Measurements from ENCODE around the gene EMC6. TPM values are rescaled to one million over a fixed set of nuclear protein-coding genes. Genes with fewer than 3 reads are reported as not detected.

Gene EMC6
- total RNA-seq, result 65.5 TPM
- long read RNA-seq, transcript EMC6-201 (2 exons, 653 nt), result major isoform, 22 of 40 reads
- long read RNA-seq, transcript EMC6-202 (2 exons, 762 nt), result minor isoform, 5 of 40 reads
- long read RNA-seq, partial matches to known transcripts, result 0 of 40 reads
- long read RNA-seq, other reads (novel, unspliced or antisense), result 13 of 40 reads

GRCh38 chr17:3668279-3669084 lies at the start of gene EMC6, which contains the start of gene TAX1BP3:
Gene EMC6 (plus strand): TSS chr17:3668812. CDS start chr17:3669147, 335 bp downstream.
Gene TAX1BP3 (minus strand): TSS chr17:3668578. CDS start chr17:3668526, 52 bp downstream.
- DNase-seq (ENCODE audit: missing footprints), result peak; percentile 100
- peak; percentile 94 for ATAC-seq
- intact Hi-C loops (cut with DNase I), result no loop called here

GRCh38 chr17:3621146-3621720 lies 47.4 kb upstream of the EMC6 start:
- intact Hi-C loops (cut with DNase I), result no loop called here
- DNase-seq (ENCODE audit: missing footprints), result no peak

GRCh38 chr17:3622977-3623594 lies 45.5 kb upstream of the EMC6 start:
- DNase-seq (ENCODE audit: missing footprints) (no peak), ATAC-seq (peak; percentile 31)
- intact Hi-C loops (cut with DNase I), result no loop called here

More at GRCh38 chr17:3621146-3621720, 47.4 kb upstream of the EMC6 start:
- no peak for ATAC-seq

GRCh38 chr17:3626831-3627768 lies 41.5 kb upstream of the EMC6 start:
- no peak for ATAC-seq
- no peak for DNase-seq (ENCODE audit: missing footprints)
- intact Hi-C loops (cut with DNase I), result no loop called here

- no peak for DNase-seq (ENCODE audit: missing footprints)
- intact Hi-C loops (cut with DNase I), result no loop called here
- no peak for ATAC-seq
These were observed 40.8 kb upstream of the EMC6 start for GRCh38 chr17:3627769-3628167.

GRCh38 chr17:3630781-3631180 lies 37.8 kb upstream of the EMC6 start:
- intact Hi-C loops (cut with DNase I), result no loop called here
- DNase-seq (ENCODE audit: missing footprints), result no peak
- ATAC-seq, result no peak

GRCh38 chr17:3632287-3632686 lies 36.3 kb upstream of the EMC6 start:
- no peak for ATAC-seq
- no peak for DNase-seq (ENCODE audit: missing footprints)
- intact Hi-C loops (cut with DNase I), result no loop called here

GRCh38 chr17:3635474-3636153 lies 33.0 kb upstream of the EMC6 start:
- ATAC-seq, result peak; percentile 2
- no peak for DNase-seq (ENCODE audit: missing footprints)

GRCh38 chr17:3636154-3636907 lies 32.3 kb upstream of the EMC6 start, which contains the start of the genes CTNS and SHPK:
Gene CTNS (plus strand): TSS chr17:3636760. CDS start chr17:3640207, 3,447 bp downstream.
Gene SHPK (minus strand): TSS chr17:3636250. CDS start chr17:3636219, 31 bp downstream.
- intact Hi-C loops (cut with DNase I), result loop anchor here (1.0 kb wide), 1 partner anchor 30 kb away; no protein-coding TSS in a partner anchor
- ATAC-seq, result peak; percentile 98

More at GRCh38 chr17:3635474-3636153, 33.0 kb upstream of the EMC6 start:
- intact Hi-C loops (cut with DNase I), result loop anchor here (1.0 kb wide), 1 partner anchor 31 kb away; no protein-coding TSS in a partner anchor

GRCh38 chr17:3636908-3637373 lies 31.7 kb upstream of the EMC6 start:
- intact Hi-C loops (cut with DNase I), result loop anchor here (1.0 kb wide), 1 partner anchor 29 kb away; no protein-coding TSS in a partner anchor

More at GRCh38 chr17:3636154-3636907, 32.3 kb upstream of the EMC6 start, which contains the start of the genes CTNS and SHPK:
- DNase-seq (ENCODE audit: missing footprints), result peak; percentile 99

GRCh38 chr17:3639981-3640596 lies 28.5 kb upstream of the EMC6 start:
- ATAC-seq (no peak), DNase-seq (ENCODE audit: missing footprints) (no peak)
- intact Hi-C loops (cut with DNase I), result no loop called here

More at GRCh38 chr17:3636908-3637373, 31.7 kb upstream of the EMC6 start:
- ATAC-seq (no peak), DNase-seq (ENCODE audit: missing footprints) (no peak)

- DNase-seq (ENCODE audit: missing footprints), result no peak
- no peak for ATAC-seq
- intact Hi-C loops (cut with DNase I), result no loop called here
These were observed 27.6 kb upstream of the EMC6 start for GRCh38 chr17:3641014-3641413.

GRCh38 chr17:3641717-3642486 lies 26.7 kb upstream of the EMC6 start:
- intact Hi-C loops (cut with DNase I), result no loop called here
- DNase-seq (ENCODE audit: missing footprints) (no peak), ATAC-seq (no peak)

GRCh38 chr17:3643889-3644349 lies 24.7 kb upstream of the EMC6 start:
- intact Hi-C loops (cut with DNase I), result no loop called here
- no peak for DNase-seq (ENCODE audit: missing footprints)
- ATAC-seq, result no peak

- intact Hi-C loops (cut with DNase I), result loop anchor here (5.0 kb wide), 1 partner anchor 598 kb away; no protein-coding TSS in a partner anchor
- DNase-seq (ENCODE audit: missing footprints), result no peak
These were observed 23.3 kb upstream of the EMC6 start for GRCh38 chr17:3645310-3645709.

More at GRCh38 chr17:3645310-3645709, 23.3 kb upstream of the EMC6 start:
- ATAC-seq, result no peak

Measured in Right ventricle myocardium inferior (tissue), 1 donor.